B cell (primary cell): ENCODE measurements around the gene GTPBP4.

Experiments used
- EZH2 ChIP-seq: IDR thresholded peaks from 2 replicates; pipeline ENCODE4 v1.6.1; 2012; ENCODE audit warnings: borderline replicate concordance, low read depth, mild to moderate bottlenecking, moderate library complexity, low read length; ENCODE audit not compliant: insufficient read depth, poor library complexity, severe bottlenecking
- TF ChIP-seq, protein P1 (sequence below): fragments of 200-600 bp; IDR thresholded peaks from one replicate; pipeline ENCODE4 v1.8.0; 2022; ENCODE audit warnings: antibody characterized with exemption, mild to moderate bottlenecking

GRCh38 chr10:1044146-1044545, 55.9 kb downstream of the GTPBP4 start:
- TF ChIP-seq EZH2, result no peak
- TF ChIP-seq, protein P1, sequence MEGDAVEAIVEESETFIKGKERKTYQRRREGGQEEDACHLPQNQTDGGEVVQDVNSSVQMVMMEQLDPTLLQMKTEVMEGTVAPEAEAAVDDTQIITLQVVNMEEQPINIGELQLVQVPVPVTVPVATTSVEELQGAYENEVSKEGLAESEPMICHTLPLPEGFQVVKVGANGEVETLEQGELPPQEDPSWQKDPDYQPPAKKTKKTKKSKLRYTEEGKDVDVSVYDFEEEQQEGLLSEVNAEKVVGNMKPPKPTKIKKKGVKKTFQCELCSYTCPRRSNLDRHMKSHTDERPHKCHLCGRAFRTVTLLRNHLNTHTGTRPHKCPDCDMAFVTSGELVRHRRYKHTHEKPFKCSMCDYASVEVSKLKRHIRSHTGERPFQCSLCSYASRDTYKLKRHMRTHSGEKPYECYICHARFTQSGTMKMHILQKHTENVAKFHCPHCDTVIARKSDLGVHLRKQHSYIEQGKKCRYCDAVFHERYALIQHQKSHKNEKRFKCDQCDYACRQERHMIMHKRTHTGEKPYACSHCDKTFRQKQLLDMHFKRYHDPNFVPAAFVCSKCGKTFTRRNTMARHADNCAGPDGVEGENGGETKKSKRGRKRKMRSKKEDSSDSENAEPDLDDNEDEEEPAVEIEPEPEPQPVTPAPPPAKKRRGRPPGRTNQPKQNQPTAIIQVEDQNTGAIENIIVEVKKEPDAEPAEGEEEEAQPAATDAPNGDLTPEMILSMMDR, result no peak
